ENCODE results near the gene GADL1. TPM values are rescaled to one million over a fixed set of nuclear protein-coding genes. Genes with fewer than 3 reads are reported as not detected.

GADL1 gene
- total RNA-seq, 1 experiment from 2014 or later: not detected

DNA sequence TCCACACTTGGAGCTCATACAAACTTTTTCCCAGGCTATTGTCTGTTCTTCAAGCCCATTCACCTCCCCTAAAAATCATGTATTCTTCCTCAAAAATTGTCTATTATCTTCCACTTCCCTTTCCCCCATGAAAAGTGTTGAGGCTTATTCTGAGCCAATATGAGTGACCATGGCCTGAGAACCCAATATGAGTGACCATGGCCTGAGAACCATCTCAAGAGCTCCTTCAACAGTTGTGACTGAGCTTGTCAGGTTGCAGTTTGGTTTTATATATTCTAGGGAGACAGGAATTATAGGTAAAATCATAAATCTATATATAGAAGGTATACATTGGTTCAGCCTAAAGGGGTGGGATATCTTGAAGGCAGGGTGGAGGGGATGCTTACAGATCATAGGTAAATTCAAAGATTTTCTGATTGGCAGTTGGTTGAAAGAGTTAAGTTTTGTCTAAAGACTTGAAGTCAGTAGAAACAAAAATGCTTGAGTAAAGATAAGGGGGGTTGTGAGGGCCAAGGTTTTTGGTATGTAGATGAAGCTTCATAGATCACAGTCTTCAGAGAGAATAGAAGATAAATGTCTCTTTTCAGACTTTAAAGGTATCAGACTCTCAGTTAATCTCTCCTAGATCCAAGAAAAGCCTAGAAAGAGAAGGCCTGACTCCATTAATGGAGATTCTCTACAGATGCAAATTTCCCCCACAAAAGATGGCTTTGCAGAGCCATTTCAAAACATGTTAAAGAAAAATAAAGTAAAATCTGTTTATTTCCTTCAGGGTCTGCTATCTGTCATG lies 192.2 kb downstream of the GADL1 start:
- POLR2A ChIA-PET: no interaction called here
- intact Hi-C loops (cut with micrococcal nuclease): no loop called here

More for the DNA sequence above, 192.2 kb downstream of the GADL1 start:
- Histone ChIP-seq H3K9me2 (ENCODE audit: insufficient read depth) (no peaks in the 10 kb centered on the region), H3K4me3 (replicated peaks in 1 of 2; ENCODE audit: low read depth in 1 of 2, low read length in 2 of 2) (no peak overlapping the region), H3K36me3 (ENCODE audit: control insufficient read depth in 1 of 2, insufficient read depth in 2 of 2, low read length in 2 of 2) (peaks cover 3 to 5% of the 10 kb centered on the region in 2 experiments; a peak in 2 of 4 replicates), H3K27ac (ENCODE audit: low read depth, low read length) (no peak overlapping the region), H3K4me2 (ENCODE audit: low read length) (no peak overlapping the region), H3K9me3 (ENCODE audit: control insufficient read depth in 1 of 2, insufficient read depth in 1 of 2, low read depth in 1 of 2, low read length in 2 of 2) (no peaks in the 10 kb centered on the region), H3K27me3 (ENCODE audit: insufficient read depth, low read length) (no peaks in the 10 kb centered on the region), H3K9ac (ENCODE audit: low read length) (no peak overlapping the region), H2AFZ (ENCODE audit: low read depth, low read length, poor library complexity, severe bottlenecking) (no peak overlapping the region), H3K4me1 (ENCODE audit: control insufficient read depth in 1 of 2, insufficient read depth in 2 of 2, low read length in 2 of 2) (no peaks in the 10 kb centered on the region), H4K20me1 (ENCODE audit: insufficient read depth) (no peaks in the 10 kb centered on the region; the same call in 1 of the 2 replicates), H3K79me2 (ENCODE audit: insufficient read depth, low read length) (no peaks in the 10 kb centered on the region)
- no peak for ATAC-seq
- ChIA-PET RAD21 (ENCODE audit: low non-redundant PET in 1 of 2, low total read pairs in 2 of 2, uncharacterized antibody in 2 of 2, unreplicated experiment in 2 of 2) (no interaction called here), CTCF (interaction anchor here (0.8 to 1.0 kb wide), 2 partner anchors 8 to 9 kb away, joined by 3 read pairs; no protein-coding TSS in a partner anchor)
- no TSS peak for BruUV-seq (replicated peaks)
- TF ChIP-seq, protein P1, sequence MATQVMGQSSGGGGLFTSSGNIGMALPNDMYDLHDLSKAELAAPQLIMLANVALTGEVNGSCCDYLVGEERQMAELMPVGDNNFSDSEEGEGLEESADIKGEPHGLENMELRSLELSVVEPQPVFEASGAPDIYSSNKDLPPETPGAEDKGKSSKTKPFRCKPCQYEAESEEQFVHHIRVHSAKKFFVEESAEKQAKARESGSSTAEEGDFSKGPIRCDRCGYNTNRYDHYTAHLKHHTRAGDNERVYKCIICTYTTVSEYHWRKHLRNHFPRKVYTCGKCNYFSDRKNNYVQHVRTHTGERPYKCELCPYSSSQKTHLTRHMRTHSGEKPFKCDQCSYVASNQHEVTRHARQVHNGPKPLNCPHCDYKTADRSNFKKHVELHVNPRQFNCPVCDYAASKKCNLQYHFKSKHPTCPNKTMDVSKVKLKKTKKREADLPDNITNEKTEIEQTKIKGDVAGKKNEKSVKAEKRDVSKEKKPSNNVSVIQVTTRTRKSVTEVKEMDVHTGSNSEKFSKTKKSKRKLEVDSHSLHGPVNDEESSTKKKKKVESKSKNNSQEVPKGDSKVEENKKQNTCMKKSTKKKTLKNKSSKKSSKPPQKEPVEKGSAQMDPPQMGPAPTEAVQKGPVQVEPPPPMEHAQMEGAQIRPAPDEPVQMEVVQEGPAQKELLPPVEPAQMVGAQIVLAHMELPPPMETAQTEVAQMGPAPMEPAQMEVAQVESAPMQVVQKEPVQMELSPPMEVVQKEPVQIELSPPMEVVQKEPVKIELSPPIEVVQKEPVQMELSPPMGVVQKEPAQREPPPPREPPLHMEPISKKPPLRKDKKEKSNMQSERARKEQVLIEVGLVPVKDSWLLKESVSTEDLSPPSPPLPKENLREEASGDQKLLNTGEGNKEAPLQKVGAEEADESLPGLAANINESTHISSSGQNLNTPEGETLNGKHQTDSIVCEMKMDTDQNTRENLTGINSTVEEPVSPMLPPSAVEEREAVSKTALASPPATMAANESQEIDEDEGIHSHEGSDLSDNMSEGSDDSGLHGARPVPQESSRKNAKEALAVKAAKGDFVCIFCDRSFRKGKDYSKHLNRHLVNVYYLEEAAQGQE (IDR thresholded peaks at IDR 0.05; ENCODE audit: low read depth): no peak
- TF ChIP-seq ZNF274 (IDR thresholded peaks at IDR 0.05; ENCODE audit: low read depth, low read length) (no peak), EGR1 (IDR thresholded peaks at IDR 0.05; ENCODE audit: low read depth) (no peak), POLR2A (IDR thresholded peaks at IDR 0.05; ENCODE audit: borderline replicate concordance, extremely low read depth, insufficient read depth, insufficient read length) (no peak), FOSL1 (IDR thresholded peaks at IDR 0.05; ENCODE audit: low read depth) (no peak), CTCF (IDR thresholded peaks at IDR 0.05 in 2 of 3, conservative IDR thresholded peaks at IDR 0.05 in 1 of 3; ENCODE audit: borderline replicate concordance in 1 of 3, insufficient read depth in 1 of 3, low read depth in 2 of 3, low read length in 2 of 3) (no peak), CBX3 (IDR thresholded peaks at IDR 0.05; ENCODE audit: low read depth) (no peak), EZH2 (IDR thresholded peaks at IDR 0.05) (no peak), RAD21 (IDR thresholded peaks at IDR 0.05; ENCODE audit: low read depth) (no peak), ZBTB33 (IDR thresholded peaks at IDR 0.05; ENCODE audit: extremely low read depth, insufficient replicate concordance, low read length) (no peak), CEBPB (IDR thresholded peaks at IDR 0.05; ENCODE audit: low read depth) (no peak), SP1 (IDR thresholded peaks at IDR 0.05; ENCODE audit: low read depth) (no peak), YY1 (IDR thresholded peaks at IDR 0.05; ENCODE audit: extremely low read depth, insufficient replicate concordance, low read depth, low read length) (no peak), EZH2phosphoT487 (IDR thresholded peaks at IDR 0.05; ENCODE audit: borderline replicate concordance) (no peak), SRF (IDR thresholded peaks at IDR 0.05; ENCODE audit: low read depth) (no peak), SIN3A (IDR thresholded peaks at IDR 0.05; ENCODE audit: low read depth) (no peak)
- TF ChIP-seq, protein P2, sequence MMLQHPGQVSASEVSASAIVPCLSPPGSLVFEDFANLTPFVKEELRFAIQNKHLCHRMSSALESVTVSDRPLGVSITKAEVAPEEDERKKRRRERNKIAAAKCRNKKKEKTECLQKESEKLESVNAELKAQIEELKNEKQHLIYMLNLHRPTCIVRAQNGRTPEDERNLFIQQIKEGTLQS (IDR thresholded peaks at IDR 0.05): no peak
- no peak for DNase-seq (ENCODE audit: low read depth, low spot score)
